ENCODE measurements around the gene C17orf58. TPM values are rescaled to one million over a fixed set of nuclear protein-coding genes. Genes with fewer than 3 reads are reported as not detected.
"Not testable (repeated sequence)": the region's sequence is repeated elsewhere in the genome, so short reads cannot be mapped to it uniquely, and the experiment has no call there.

Gene C17orf58
- 2.2 TPM for total RNA-seq
- polyA plus RNA-seq, result 15.7 TPM
- long read RNA-seq, donor 1, result 0 reads
- long read RNA-seq, donor 2, result 0 reads
- long read RNA-seq, donor 3, partial matches to known transcripts, result 0 of 1 reads
- long read RNA-seq, donor 3, other reads (novel, unspliced or antisense), result 0 of 1 reads
- long read RNA-seq, donor 4, result 0 reads
- long read RNA-seq, donor 5, partial matches to known transcripts, result 0 of 4 reads
- long read RNA-seq, donor 5, other reads (novel, unspliced or antisense), result 0 of 4 reads
- long read RNA-seq, donor 6, partial matches to known transcripts, result 0 of 3 reads
- long read RNA-seq, donor 6, other reads (novel, unspliced or antisense), result 0 of 3 reads
- long read RNA-seq, donor 7, partial matches to known transcripts, result 0 of 2 reads
- long read RNA-seq, donor 7, other reads (novel, unspliced or antisense), result 0 of 2 reads
- long read RNA-seq, donor 8, partial matches to known transcripts, result 0 of 1 reads
- long read RNA-seq, donor 8, other reads (novel, unspliced or antisense), result 0 of 1 reads
- long read RNA-seq, donor 9, partial matches to known transcripts, result 0 of 1 reads
- long read RNA-seq, donor 9, other reads (novel, unspliced or antisense), result 0 of 1 reads
- long read RNA-seq, donor 10, partial matches to known transcripts, result 0 of 2 reads
- long read RNA-seq, donor 10, other reads (novel, unspliced or antisense), result 0 of 2 reads

GRCh38 chr17:67996301-67997171 lies at the start of gene C17orf58:
Gene C17orf58, minus strand, starts transcription at chr17:67996469. Its CDS starts 271 bp downstream, at chr17:67996198.
- DNase-seq (ENCODE audit: low read depth in 6 of 9, low spot score in 9 of 9); H3K36me3 ChIP-seq (ENCODE audit: control insufficient read depth in 2 of 2, insufficient read depth in 2 of 2, low read length in 1 of 2); H3K9me3 ChIP-seq (ENCODE audit: control insufficient read depth in 2 of 2, insufficient read depth in 1 of 2, low read length in 1 of 2); H3K27ac ChIP-seq (ENCODE audit: low read depth in 1 of 2, low read length in 1 of 2): not testable (repeated sequence)
- H3K4me3 ChIP-seq (ENCODE audit: low read length in 2 of 2), result peak within 1 kb of the TSS; percentile 33 to 44
- H3K27me3 ChIP-seq (ENCODE audit: control insufficient read depth in 2 of 2, insufficient read depth in 1 of 2, low read length in 1 of 2), result peaks cover 48 to 70% of the 10 kb centered on the region in 2 donors
- H3K4me1 ChIP-seq (ENCODE audit: control insufficient read depth in 2 of 2, insufficient read depth in 2 of 2, low read length in 2 of 2), result peaks cover 7 to 25% of the 10 kb centered on the region in 2 donors
- 38% methylated on average over 25 of the region's 25 CpGs for WGBS

- Histone ChIP-seq H3K27me3 (ENCODE audit: control insufficient read depth in 2 of 2, insufficient read depth in 1 of 2, low read length in 1 of 2) (no peaks in the 10 kb centered on the region), H3K27ac (ENCODE audit: low read depth in 1 of 2, low read length in 1 of 2) (peak overlapping the region in 1 of 2 donors; percentile 93), H3K4me1 (ENCODE audit: control insufficient read depth in 2 of 2, insufficient read depth in 2 of 2, low read length in 2 of 2) (peaks cover 0 to 9% of the 10 kb centered on the region in 2 donors), H3K4me3 (ENCODE audit: low read length in 2 of 2) (peak overlapping the region; percentile 91 to 99), H3K9me3 (ENCODE audit: control insufficient read depth in 2 of 2, insufficient read depth in 1 of 2, low read length in 1 of 2) (peaks cover 0 to 3% of the 10 kb centered on the region in 2 donors), H3K36me3 (ENCODE audit: control insufficient read depth in 2 of 2, insufficient read depth in 2 of 2, low read length in 1 of 2) (peaks cover 30 to 46% of the 10 kb centered on the region in 2 donors)
- WGBS, result 9% methylated on average over 11 of the region's 11 CpGs
- DNase-seq (ENCODE audit: low read depth in 6 of 9, low spot score in 9 of 9), result peak in 2 of 9 donors; percentile 26 to 41
Measured at GRCh38 chr17:68036304-68037147, 40.3 kb upstream of the C17orf58 start.

- Histone ChIP-seq H3K27ac (ENCODE audit: low read depth in 1 of 2, low read length in 1 of 2) (peak within 1 kb of the TSS; percentile 83 to 93), H3K9me3 (ENCODE audit: control insufficient read depth in 2 of 2, insufficient read depth in 1 of 2, low read length in 1 of 2) (peaks cover 0 to 3% of the 10 kb centered on the region in 2 donors), H3K27me3 (ENCODE audit: control insufficient read depth in 2 of 2, insufficient read depth in 1 of 2, low read length in 1 of 2) (no peaks in the 10 kb centered on the region), H3K4me1 (ENCODE audit: control insufficient read depth in 2 of 2, insufficient read depth in 2 of 2, low read length in 2 of 2) (peaks cover 0 to 9% of the 10 kb centered on the region in 2 donors), H3K4me3 (ENCODE audit: low read length in 2 of 2) (peak within 1 kb of the TSS; percentile 91 to 99), H3K36me3 (ENCODE audit: control insufficient read depth in 2 of 2, insufficient read depth in 2 of 2, low read length in 1 of 2) (peaks cover 22 to 38% of the 10 kb centered on the region in 2 donors)
- DNase-seq (ENCODE audit: low read depth in 6 of 9, low spot score in 9 of 9), result peak in 8 of 9 donors; percentile 42 to 99 (median 95)
- WGBS, result under 1% methylated on average over 67 of the region's 72 CpGs
Measured at GRCh38 chr17:68035523-68036303, 39.4 kb upstream of the C17orf58 start, which contains the start of gene KPNA2. Gene KPNA2, plus strand, starts transcription at chr17:68035735. Its CDS starts 1,398 bp downstream, at chr17:68037133.

- Histone ChIP-seq H3K27me3 (ENCODE audit: control insufficient read depth in 2 of 2, insufficient read depth in 1 of 2, low read length in 1 of 2) (no peaks in the 10 kb centered on the region), H3K9me3 (ENCODE audit: control insufficient read depth in 2 of 2, insufficient read depth in 1 of 2, low read length in 1 of 2) (peaks cover 0 to 3% of the 10 kb centered on the region in 2 donors), H3K4me3 (ENCODE audit: low read length in 2 of 2) (peak overlapping the region; percentile 19 to 44), H3K36me3 (ENCODE audit: control insufficient read depth in 2 of 2, insufficient read depth in 2 of 2, low read length in 1 of 2) (peaks cover 19 to 32% of the 10 kb centered on the region in 2 donors), H3K4me1 (ENCODE audit: control insufficient read depth in 2 of 2, insufficient read depth in 2 of 2, low read length in 2 of 2) (peaks cover 0 to 9% of the 10 kb centered on the region in 2 donors), H3K27ac (ENCODE audit: low read depth in 1 of 2, low read length in 1 of 2) (no peak overlapping the region)
- WGBS, result 3% methylated on average over 22 of the region's 27 CpGs
- DNase-seq (ENCODE audit: low read depth in 6 of 9, low spot score in 9 of 9), result peak in 2 of 9 donors; percentile 96
Measured at GRCh38 chr17:68035131-68035522, 38.9 kb upstream of the C17orf58 start.

GRCh38 chr17:68034452-68034776 lies 38.1 kb upstream of the C17orf58 start:
- Histone ChIP-seq H3K4me3 (ENCODE audit: low read length in 2 of 2) (no peak overlapping the region), H3K27ac (ENCODE audit: low read depth in 1 of 2, low read length in 1 of 2) (no peak overlapping the region), H3K27me3 (ENCODE audit: control insufficient read depth in 2 of 2, insufficient read depth in 1 of 2, low read length in 1 of 2) (no peaks in the 10 kb centered on the region), H3K4me1 (ENCODE audit: control insufficient read depth in 2 of 2, insufficient read depth in 2 of 2, low read length in 2 of 2) (peaks cover 0 to 9% of the 10 kb centered on the region in 2 donors), H3K36me3 (ENCODE audit: control insufficient read depth in 2 of 2, insufficient read depth in 2 of 2, low read length in 1 of 2) (peaks cover 15 to 26% of the 10 kb centered on the region in 2 donors), H3K9me3 (ENCODE audit: control insufficient read depth in 2 of 2, insufficient read depth in 1 of 2, low read length in 1 of 2) (peaks cover 0 to 3% of the 10 kb centered on the region in 2 donors)
- DNase-seq (ENCODE audit: low read depth in 6 of 9, low spot score in 9 of 9), result no peak
- 90% methylated on average over 1 of the region's 1 CpG for WGBS

GRCh38 chr17:68033636-68034451 lies 37.6 kb upstream of the C17orf58 start:
- H3K4me3 ChIP-seq (ENCODE audit: low read length in 2 of 2), result no peak overlapping the region
- DNase-seq (ENCODE audit: low read depth in 6 of 9, low spot score in 9 of 9), result no peak

GRCh38 chr17:68029512-68030215 lies 33.4 kb upstream of the C17orf58 start:
- Histone ChIP-seq H3K9me3 (ENCODE audit: control insufficient read depth in 2 of 2, insufficient read depth in 1 of 2, low read length in 1 of 2) (no peaks in the 10 kb centered on the region), H3K36me3 (ENCODE audit: control insufficient read depth in 2 of 2, insufficient read depth in 2 of 2, low read length in 1 of 2) (no peaks in the 10 kb centered on the region), H3K4me1 (ENCODE audit: control insufficient read depth in 2 of 2, insufficient read depth in 2 of 2, low read length in 2 of 2) (no peaks in the 10 kb centered on the region), H3K4me3 (ENCODE audit: low read length in 2 of 2) (no peak overlapping the region), H3K27ac (ENCODE audit: low read depth in 1 of 2, low read length in 1 of 2) (no peak overlapping the region), H3K27me3 (ENCODE audit: control insufficient read depth in 2 of 2, insufficient read depth in 1 of 2, low read length in 1 of 2) (no peaks in the 10 kb centered on the region)
- DNase-seq (ENCODE audit: low read depth in 6 of 9, low spot score in 9 of 9), result no peak
- 91% methylated on average over 8 of the region's 8 CpGs for WGBS

More at GRCh38 chr17:68033636-68034451, 37.6 kb upstream of the C17orf58 start:
- H3K27ac ChIP-seq (ENCODE audit: low read depth in 1 of 2, low read length in 1 of 2), result no peak overlapping the region
- H3K36me3 ChIP-seq (ENCODE audit: control insufficient read depth in 2 of 2, insufficient read depth in 2 of 2, low read length in 1 of 2), result peaks cover 11 to 20% of the 10 kb centered on the region in 2 donors
- WGBS, result 88% methylated on average over 7 of the region's 7 CpGs
- peaks cover 0 to 3% of the 10 kb centered on the region in 2 donors for H3K9me3 ChIP-seq (ENCODE audit: control insufficient read depth in 2 of 2, insufficient read depth in 1 of 2, low read length in 1 of 2)
- H3K4me1 ChIP-seq (ENCODE audit: control insufficient read depth in 2 of 2, insufficient read depth in 2 of 2, low read length in 2 of 2), result peaks cover 0 to 9% of the 10 kb centered on the region in 2 donors
- H3K27me3 ChIP-seq (ENCODE audit: control insufficient read depth in 2 of 2, insufficient read depth in 1 of 2, low read length in 1 of 2), result no peaks in the 10 kb centered on the region

Data from thymus (tissue), 14 donors.